Breast epithelium (tissue), 4 donors: Measurements from ENCODE around the gene FAM110A. TPM values are rescaled to one million over a fixed set of nuclear protein-coding genes. Genes with fewer than 3 reads are reported as not detected.

Source experiments
- DNase-seq, 2 donors: peaks; one replicate each; pipeline ENCODE4 v3.0.0-alpha.2; 2019; ENCODE audit warnings: low spot score in 2 of 2
- H3K27ac ChIP-seq, 2 donors: fragments of 200-600 bp; sonication (generic) in 1 of 2; one replicate each; pipeline ENCODE4 v1.5.1; 2016 to 2019; ENCODE audit warnings: mild to moderate bottlenecking in 1 of 2
- H3K27me3 ChIP-seq, 2 donors: fragments of 200-600 bp; sonication (generic) in 1 of 2; one replicate each; pipeline versions ENCODE4 v1.5.1 to v1.6.0; 2017 to 2019; ENCODE audit warnings: control low read depth in 1 of 2, mild to moderate bottlenecking in 1 of 2
- H3K36me3 ChIP-seq: fragments of 200-600 bp; one replicate; pipeline ENCODE4 v1.5.1; 2019
- H3K4me1 ChIP-seq, 2 donors: fragments of 200-600 bp; sonication (generic); one replicate each; pipeline ENCODE4 v1.5.1; 2016 to 2019; ENCODE audit warnings: control low read depth in 1 of 2
- H3K4me3 ChIP-seq, 3 donors: fragments of 200-600 bp; sonication (generic); 1 replicate in 2 of 3; 2 replicates in 1 of 3; pipeline ENCODE4 v1.5.1; 2016 to 2019; ENCODE audit warnings: mild to moderate bottlenecking in 3 of 3, moderate library complexity in 2 of 3
- H3K9me3 ChIP-seq, 2 donors: fragments of 200-600 bp; sonication (generic) in 1 of 2; one replicate each; pipeline ENCODE4 v1.5.1; 2016 to 2019; ENCODE audit warnings: control low read depth in 1 of 2
- POLR2A ChIP-seq: fragments of 450-650 bp; IDR thresholded peaks from one replicate; pipeline ENCODE4 v1.6.1; 2016; ENCODE audit warnings: antibody characterized with exemption, mild to moderate bottlenecking, moderate library complexity
- POLR2AphosphoS5 ChIP-seq, 3 donors: sonication (generic); formaldehyde crosslinking; IDR thresholded peaks; one replicate each; pipeline ENCODE4 v1.6.1; 2017; ENCODE audit warnings: antibody characterized with exemption in 3 of 3
- intact Hi-C: fragments of 100-400 bp; cut with DNase I; formaldehyde crosslinking; loops from one replicate; pipeline ENCODE4 v1.15.1; 2023; ENCODE audit warnings: low total_unique reads
- total RNA-seq, 3 donors: library from RNA; depleted of rRNA; stranded (reverse); fragments of >200 nt; gene quantifications; one replicate each; pipeline ENCODE4 v1.1.0, GENCODE V29; 2016
- TF ChIP-seq, protein P1 (sequence below), 3 donors: fragments of 450-650 bp; IDR thresholded peaks; one replicate each; pipeline ENCODE4 v1.5.1; 2016 to 2017; ENCODE audit warnings: antibody characterized with exemption in 3 of 3, mild to moderate bottlenecking in 3 of 3, moderate library complexity in 3 of 3

FAM110A gene
- total RNA-seq, 3 donors from 2014 or later, result 4.0 to 18.9 (median 8.2) TPM

DNA sequence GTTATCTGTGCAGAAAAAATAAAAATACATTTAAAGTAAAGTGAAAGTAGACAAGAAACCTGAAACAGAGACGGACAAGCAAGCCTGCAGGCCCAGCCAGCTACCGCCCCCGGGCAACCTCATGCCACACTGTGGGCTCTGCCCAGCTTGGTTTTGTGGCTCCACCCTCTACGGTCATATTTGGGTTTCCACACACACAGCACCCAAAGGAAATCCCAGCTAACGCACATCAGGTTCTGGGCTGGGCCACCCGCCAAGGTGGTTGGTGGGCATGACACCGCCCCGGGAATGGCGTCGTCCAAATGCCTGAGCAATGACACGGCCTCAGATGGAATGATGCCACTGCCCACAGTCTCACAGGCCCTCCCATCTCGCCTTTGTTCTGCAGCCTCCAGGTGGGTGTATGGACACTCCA is 22.9 kb downstream of the FAM110A start:
- H3K27me3 ChIP-seq, result no peaks in the 10 kb centered on the region
- peak overlapping the region; percentile 55 to 62 for H3K27ac ChIP-seq
- intact Hi-C loops, result no loop called here
- peak; percentile 87 to 92 for DNase-seq
- TF ChIP-seq, protein P1, sequence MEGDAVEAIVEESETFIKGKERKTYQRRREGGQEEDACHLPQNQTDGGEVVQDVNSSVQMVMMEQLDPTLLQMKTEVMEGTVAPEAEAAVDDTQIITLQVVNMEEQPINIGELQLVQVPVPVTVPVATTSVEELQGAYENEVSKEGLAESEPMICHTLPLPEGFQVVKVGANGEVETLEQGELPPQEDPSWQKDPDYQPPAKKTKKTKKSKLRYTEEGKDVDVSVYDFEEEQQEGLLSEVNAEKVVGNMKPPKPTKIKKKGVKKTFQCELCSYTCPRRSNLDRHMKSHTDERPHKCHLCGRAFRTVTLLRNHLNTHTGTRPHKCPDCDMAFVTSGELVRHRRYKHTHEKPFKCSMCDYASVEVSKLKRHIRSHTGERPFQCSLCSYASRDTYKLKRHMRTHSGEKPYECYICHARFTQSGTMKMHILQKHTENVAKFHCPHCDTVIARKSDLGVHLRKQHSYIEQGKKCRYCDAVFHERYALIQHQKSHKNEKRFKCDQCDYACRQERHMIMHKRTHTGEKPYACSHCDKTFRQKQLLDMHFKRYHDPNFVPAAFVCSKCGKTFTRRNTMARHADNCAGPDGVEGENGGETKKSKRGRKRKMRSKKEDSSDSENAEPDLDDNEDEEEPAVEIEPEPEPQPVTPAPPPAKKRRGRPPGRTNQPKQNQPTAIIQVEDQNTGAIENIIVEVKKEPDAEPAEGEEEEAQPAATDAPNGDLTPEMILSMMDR (IDR thresholded peaks at IDR 0.05), result no peak
- TF ChIP-seq POLR2AphosphoS5 (IDR thresholded peaks at IDR 0.05) (peak in 1 of 3 donors; percentile 45), POLR2A (no peak)
- no peaks in the 10 kb centered on the region for H3K36me3 ChIP-seq
- H3K4me1 ChIP-seq, result no peaks in the 10 kb centered on the region
- peak overlapping the region in 1 of 3 donors; percentile 28 for H3K4me3 ChIP-seq
- no peaks in the 10 kb centered on the region for H3K9me3 ChIP-seq

DNA sequence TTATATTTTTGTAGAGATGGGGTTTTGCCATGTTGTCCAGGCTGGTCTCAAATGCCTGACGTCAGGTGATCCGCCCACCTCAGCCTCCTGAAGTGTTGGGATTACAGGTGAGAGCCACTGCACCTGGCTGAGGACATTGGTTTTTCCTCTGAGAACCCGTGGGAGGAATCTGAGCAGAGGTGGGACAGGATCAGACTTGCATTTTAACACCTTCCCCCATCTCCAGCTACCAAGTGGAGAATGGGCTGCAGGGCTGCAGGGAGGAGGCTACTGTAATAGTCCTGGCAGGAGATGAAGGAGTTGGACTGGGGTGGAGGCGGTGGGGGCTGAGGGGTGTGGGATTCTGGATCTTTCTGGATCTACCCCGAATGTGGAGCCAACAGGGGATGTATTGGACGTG is 24.5 kb downstream of the FAM110A start:
- Histone ChIP-seq H3K27ac (no peak overlapping the region), H3K27me3 (no peaks in the 10 kb centered on the region), H3K4me1 (no peaks in the 10 kb centered on the region), H3K36me3 (no peaks in the 10 kb centered on the region), H3K9me3 (no peaks in the 10 kb centered on the region), H3K4me3 (no peak overlapping the region)
- TF ChIP-seq, protein P1 (IDR thresholded peaks at IDR 0.05), result no peak
- TF ChIP-seq POLR2AphosphoS5 (IDR thresholded peaks at IDR 0.05) (no peak), POLR2A (no peak)
- intact Hi-C loops, result no loop called here
- no peak for DNase-seq

DNA sequence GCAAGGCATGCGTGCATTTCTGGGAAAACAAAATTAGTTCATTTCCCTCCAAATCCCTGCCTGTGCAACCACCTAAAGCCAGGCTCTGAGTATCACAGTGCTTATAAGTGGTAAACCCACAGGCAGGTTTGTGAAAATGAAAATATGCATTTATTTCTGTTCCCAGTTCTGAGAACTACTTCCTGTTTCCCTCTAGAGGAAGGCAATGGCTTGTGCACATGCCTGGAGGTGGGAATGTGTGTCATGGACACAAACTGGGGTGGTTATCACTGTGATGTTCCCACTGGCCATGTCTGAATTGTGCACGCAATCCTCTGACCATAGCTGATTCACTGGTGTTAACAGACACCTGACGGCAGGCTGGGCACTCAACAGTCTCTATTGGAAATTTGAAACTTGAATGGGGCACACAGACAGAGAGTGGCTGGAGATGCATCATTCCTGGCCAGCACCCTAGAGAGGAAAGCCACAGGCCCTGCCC is 26.3 kb downstream of the FAM110A start:
- Histone ChIP-seq H3K36me3 (no peaks in the 10 kb centered on the region), H3K27ac (no peak overlapping the region), H3K4me1 (no peaks in the 10 kb centered on the region), H3K27me3 (no peaks in the 10 kb centered on the region), H3K9me3 (no peaks in the 10 kb centered on the region), H3K4me3 (no peak overlapping the region)
- DNase-seq, result no peak
- TF ChIP-seq POLR2A (no peak), POLR2AphosphoS5 (IDR thresholded peaks at IDR 0.05) (no peak)
- TF ChIP-seq, protein P1 (IDR thresholded peaks at IDR 0.05), result no peak
- intact Hi-C loops, result no loop called here

DNA sequence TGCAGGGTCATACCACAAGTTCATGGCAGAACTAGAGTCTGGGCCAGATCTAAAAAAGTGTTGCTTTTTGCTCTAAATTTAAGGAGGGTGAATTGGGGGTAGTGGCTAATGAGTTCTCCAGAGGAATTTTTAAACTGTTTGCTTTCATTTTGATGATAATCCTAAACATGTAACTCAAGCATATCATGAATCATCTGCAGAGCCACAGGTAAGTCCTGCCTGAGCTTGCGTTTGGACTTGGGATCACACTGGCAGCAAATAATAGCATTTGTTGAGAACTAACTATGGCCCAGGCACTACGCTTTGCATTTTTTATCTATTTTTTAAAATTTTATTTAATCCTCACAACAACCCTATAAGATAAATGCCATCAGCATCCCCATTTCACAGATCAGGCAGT is 27.4 kb downstream of the FAM110A start:
- DNase-seq, result no peak
- Histone ChIP-seq H3K27me3 (no peaks in the 10 kb centered on the region), H3K36me3 (no peaks in the 10 kb centered on the region), H3K4me1 (no peaks in the 10 kb centered on the region), H3K9me3 (no peaks in the 10 kb centered on the region), H3K4me3 (no peak overlapping the region), H3K27ac (no peak overlapping the region)
- no peak for TF ChIP-seq POLR2A
- TF ChIP-seq POLR2AphosphoS5 (IDR thresholded peaks at IDR 0.05), result no peak
- TF ChIP-seq, protein P1 (IDR thresholded peaks at IDR 0.05), result no peak
- intact Hi-C loops, result no loop called here

DNA sequence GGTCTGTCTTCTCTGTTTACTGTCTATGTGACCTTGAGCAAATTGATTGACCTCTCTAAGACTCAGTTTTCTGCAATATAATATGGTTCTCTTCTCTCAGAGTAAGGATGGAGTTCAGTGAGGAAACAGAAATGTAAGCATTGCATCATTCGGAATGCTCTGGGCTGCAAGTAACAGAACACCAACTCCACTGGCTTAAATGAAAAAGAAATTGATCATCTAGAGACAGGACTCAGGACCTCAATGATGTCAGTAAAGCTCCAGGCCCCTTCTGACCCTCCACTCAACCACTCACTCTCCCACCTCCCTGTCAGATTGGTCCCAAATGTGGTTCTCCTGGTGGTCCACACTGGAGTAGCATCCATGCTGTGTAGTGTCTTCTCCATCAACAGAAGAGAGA is 31.9 kb downstream of the FAM110A start:
- H3K4me1 ChIP-seq, result no peaks in the 10 kb centered on the region
- no peaks in the 10 kb centered on the region for H3K36me3 ChIP-seq
- no peak for DNase-seq
- TF ChIP-seq, protein P1 (IDR thresholded peaks at IDR 0.05), result no peak
- TF ChIP-seq POLR2A, result no peak
- TF ChIP-seq POLR2AphosphoS5 (IDR thresholded peaks at IDR 0.05), result no peak
- H3K4me3 ChIP-seq, result no peak overlapping the region
- no peak overlapping the region for H3K27ac ChIP-seq
- H3K9me3 ChIP-seq, result no peaks in the 10 kb centered on the region
- intact Hi-C loops, result no loop called here
- no peaks in the 10 kb centered on the region for H3K27me3 ChIP-seq
